Measurements from ENCODE around the gene CELF2.

The CELF2 gene

DNA sequence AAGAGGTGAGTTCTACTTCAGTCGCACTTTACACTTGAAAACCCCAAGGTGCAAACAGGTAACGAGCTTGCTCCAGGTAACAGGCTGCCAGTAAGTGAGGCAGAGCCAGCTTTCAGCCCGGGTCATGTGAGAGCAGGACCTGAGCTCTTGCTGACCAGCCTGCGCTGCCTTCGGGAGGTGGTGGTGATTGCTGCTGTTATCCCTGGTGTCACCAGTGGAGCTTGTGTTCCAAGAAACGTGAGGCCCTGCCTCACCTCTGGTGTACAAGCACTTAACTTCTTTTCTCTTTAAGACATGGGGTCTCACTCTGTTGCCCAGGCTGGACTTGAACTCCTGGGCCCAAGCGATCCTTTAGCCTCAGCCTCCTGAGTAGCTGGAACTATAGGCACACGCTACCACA, 265.0 kb downstream of the CELF2 start:
- H3K36me3 ChIP-seq (ENCODE audit: control insufficient read depth in 1 of 2, insufficient read depth in 2 of 2, low read length in 2 of 2) = peaks cover 9 to 28% of the 10 kb centered on the region in 2 donors
- H3K4me3 ChIP-seq (ENCODE audit: low read depth in 1 of 2, low read length in 2 of 2) = no peak overlapping the region
- H3K9me3 ChIP-seq (ENCODE audit: control insufficient read depth in 1 of 2, low read length in 2 of 2) = no peaks in the 10 kb centered on the region
- H3K4me1 ChIP-seq (ENCODE audit: control insufficient read depth in 1 of 2, insufficient read depth in 2 of 2, low read length in 2 of 2) = no peaks in the 10 kb centered on the region
- H3K27me3 ChIP-seq (ENCODE audit: control insufficient read depth in 1 of 2, insufficient read depth in 2 of 2, low read length in 2 of 2) = no peaks in the 10 kb centered on the region
- no peak overlapping the region for H3K27ac ChIP-seq (ENCODE audit: low read depth, low read length)
- H3K9ac ChIP-seq (ENCODE audit: low read depth in 1 of 2, low read length in 2 of 2) = no peak overlapping the region

DNA sequence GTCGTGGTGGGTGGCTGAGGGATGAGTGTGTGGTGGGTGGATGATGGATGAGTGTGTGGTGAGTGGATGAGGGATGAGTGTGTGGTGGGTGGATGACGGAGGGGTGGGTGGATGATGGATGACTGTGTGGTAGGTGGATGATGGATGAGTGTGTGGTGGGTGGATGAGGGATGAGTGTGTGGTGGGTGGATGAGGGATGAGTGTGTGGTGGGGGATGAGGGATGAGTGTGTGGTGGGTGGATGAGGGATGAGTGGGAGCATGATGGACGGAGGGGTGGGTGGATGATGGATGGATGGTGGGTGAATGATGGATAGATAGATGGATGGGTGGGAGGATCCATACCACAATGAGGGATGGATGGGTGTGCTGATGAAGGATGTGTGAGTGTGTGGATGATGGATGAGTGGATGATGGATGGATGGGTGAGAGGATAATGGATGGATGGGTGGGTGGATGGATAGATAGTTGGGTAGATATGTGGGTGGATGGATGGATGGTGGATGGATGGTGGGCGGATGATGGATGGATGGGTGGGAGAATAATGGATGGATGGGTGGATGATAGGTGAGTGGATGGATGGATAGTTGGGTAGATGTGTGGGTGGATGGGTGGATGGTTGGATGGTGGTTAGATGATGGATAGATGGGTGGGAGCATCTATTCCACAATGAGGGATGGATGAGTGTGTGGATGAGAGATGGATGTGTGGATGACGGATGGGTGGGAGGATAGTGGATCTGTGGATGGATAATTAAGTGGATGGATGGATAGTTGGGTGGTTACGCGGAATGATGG, 266.8 kb downstream of the CELF2 start:
- H3K9ac ChIP-seq (ENCODE audit: low read depth in 1 of 2, low read length in 2 of 2) = no peak overlapping the region
- H3K9me3 ChIP-seq (ENCODE audit: control insufficient read depth in 1 of 2, low read length in 2 of 2) = no peaks in the 10 kb centered on the region
- H3K36me3 ChIP-seq (ENCODE audit: control insufficient read depth in 1 of 2, insufficient read depth in 2 of 2, low read length in 2 of 2) = peaks cover 12 to 32% of the 10 kb centered on the region in 2 donors
- no peaks in the 10 kb centered on the region for H3K27me3 ChIP-seq (ENCODE audit: control insufficient read depth in 1 of 2, insufficient read depth in 2 of 2, low read length in 2 of 2)
- no peak overlapping the region for H3K4me3 ChIP-seq (ENCODE audit: low read depth in 1 of 2, low read length in 2 of 2)
- H3K27ac ChIP-seq (ENCODE audit: low read depth, low read length) = no peak overlapping the region
- H3K4me1 ChIP-seq (ENCODE audit: control insufficient read depth in 1 of 2, insufficient read depth in 2 of 2, low read length in 2 of 2) = no peaks in the 10 kb centered on the region

DNA sequence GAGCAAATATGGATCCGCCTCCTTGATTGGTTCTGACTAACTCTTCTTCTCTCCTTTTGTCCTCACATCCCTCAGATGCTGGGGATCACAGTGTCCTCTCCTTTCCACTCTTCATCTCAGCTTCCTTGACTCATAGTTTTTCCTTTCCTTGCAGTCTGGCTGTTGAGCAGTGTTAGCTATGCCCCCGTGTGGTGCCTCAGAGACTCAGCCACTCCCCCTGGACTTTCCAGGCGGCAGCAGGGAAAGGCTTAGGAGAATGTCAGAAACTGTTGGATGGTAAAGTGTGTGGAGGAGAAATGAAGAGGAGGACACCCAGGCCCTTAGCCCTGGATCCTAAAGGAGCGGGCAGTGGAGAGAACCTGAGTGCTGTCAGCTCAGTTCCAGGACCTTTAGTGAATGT, 267.5 kb downstream of the CELF2 start:
- no peak overlapping the region for H3K4me3 ChIP-seq (ENCODE audit: low read depth in 1 of 2, low read length in 2 of 2)
- H3K27me3 ChIP-seq (ENCODE audit: control insufficient read depth in 1 of 2, insufficient read depth in 2 of 2, low read length in 2 of 2) = no peaks in the 10 kb centered on the region
- H3K36me3 ChIP-seq (ENCODE audit: control insufficient read depth in 1 of 2, insufficient read depth in 2 of 2, low read length in 2 of 2) = peaks cover 16 to 36% of the 10 kb centered on the region in 2 donors
- no peak overlapping the region for H3K9ac ChIP-seq (ENCODE audit: low read depth in 1 of 2, low read length in 2 of 2)
- H3K4me1 ChIP-seq (ENCODE audit: control insufficient read depth in 1 of 2, insufficient read depth in 2 of 2, low read length in 2 of 2) = no peaks in the 10 kb centered on the region
- no peaks in the 10 kb centered on the region for H3K9me3 ChIP-seq (ENCODE audit: control insufficient read depth in 1 of 2, low read length in 2 of 2)
- no peak overlapping the region for H3K27ac ChIP-seq (ENCODE audit: low read depth, low read length)

DNA sequence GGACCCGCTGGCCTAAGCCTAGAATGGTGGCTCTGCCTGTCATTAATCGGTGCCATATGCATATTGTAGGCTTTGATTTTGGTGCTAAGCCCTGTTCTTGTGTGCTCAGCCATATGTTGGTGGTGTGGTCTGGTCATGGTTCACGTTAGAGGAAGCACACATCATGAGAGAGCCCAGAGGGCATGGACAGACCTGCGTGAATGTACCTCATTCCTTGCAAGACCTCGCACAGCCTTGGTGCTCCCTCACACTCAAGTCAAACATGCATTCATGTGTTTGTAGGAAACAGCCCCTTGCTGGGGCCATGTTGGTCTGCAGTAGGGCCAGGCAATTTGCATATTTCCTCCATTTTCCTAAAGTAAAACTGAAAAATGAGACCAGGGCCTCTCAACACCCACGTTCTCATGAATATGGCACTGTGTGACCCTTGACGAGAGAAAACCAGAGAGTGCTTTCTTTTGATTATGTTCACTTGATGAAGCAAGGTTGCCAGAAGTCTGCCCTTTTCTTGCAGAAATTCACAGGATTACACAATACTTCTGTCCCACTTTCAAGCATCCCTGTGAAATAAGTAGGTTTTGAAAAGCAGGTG, 268.7 kb downstream of the CELF2 start:
- Histone ChIP-seq H3K4me3 (ENCODE audit: low read depth in 1 of 2, low read length in 2 of 2) (no peak overlapping the region), H3K36me3 (ENCODE audit: control insufficient read depth in 1 of 2, insufficient read depth in 2 of 2, low read length in 2 of 2) (peaks cover 12 to 29% of the 10 kb centered on the region in 2 donors), H3K27ac (ENCODE audit: low read depth, low read length) (no peak overlapping the region), H3K9ac (ENCODE audit: low read depth in 1 of 2, low read length in 2 of 2) (no peak overlapping the region), H3K27me3 (ENCODE audit: control insufficient read depth in 1 of 2, insufficient read depth in 2 of 2, low read length in 2 of 2) (no peaks in the 10 kb centered on the region), H3K9me3 (ENCODE audit: control insufficient read depth in 1 of 2, low read length in 2 of 2) (no peaks in the 10 kb centered on the region), H3K4me1 (ENCODE audit: control insufficient read depth in 1 of 2, insufficient read depth in 2 of 2, low read length in 2 of 2) (no peaks in the 10 kb centered on the region)

GRCh38 chr10:11288302-11288701, 270.6 kb downstream of the CELF2 start:
- Histone ChIP-seq H3K27me3 (ENCODE audit: control insufficient read depth in 1 of 2, insufficient read depth in 2 of 2, low read length in 2 of 2) (no peaks in the 10 kb centered on the region), H3K36me3 (ENCODE audit: control insufficient read depth in 1 of 2, insufficient read depth in 2 of 2, low read length in 2 of 2) (peaks cover 12 to 34% of the 10 kb centered on the region in 2 donors), H3K27ac (ENCODE audit: low read depth, low read length) (no peak overlapping the region), H3K9me3 (ENCODE audit: control insufficient read depth in 1 of 2, low read length in 2 of 2) (no peaks in the 10 kb centered on the region), H3K4me1 (ENCODE audit: control insufficient read depth in 1 of 2, insufficient read depth in 2 of 2, low read length in 2 of 2) (no peaks in the 10 kb centered on the region), H3K4me3 (ENCODE audit: low read depth in 1 of 2, low read length in 2 of 2) (no peak overlapping the region), H3K9ac (ENCODE audit: low read depth in 1 of 2, low read length in 2 of 2) (no peak overlapping the region)

- H3K4me1 ChIP-seq (ENCODE audit: control insufficient read depth in 1 of 2, insufficient read depth in 2 of 2, low read length in 2 of 2) = no peaks in the 10 kb centered on the region
- H3K27me3 ChIP-seq (ENCODE audit: control insufficient read depth in 1 of 2, insufficient read depth in 2 of 2, low read length in 2 of 2) = no peaks in the 10 kb centered on the region
- H3K9ac ChIP-seq (ENCODE audit: low read depth in 1 of 2, low read length in 2 of 2) = no peak overlapping the region
- no peak overlapping the region for H3K27ac ChIP-seq (ENCODE audit: low read depth, low read length)
- H3K4me3 ChIP-seq (ENCODE audit: low read depth in 1 of 2, low read length in 2 of 2) = no peak overlapping the region
- peaks cover 12 to 36% of the 10 kb centered on the region in 2 donors for H3K36me3 ChIP-seq (ENCODE audit: control insufficient read depth in 1 of 2, insufficient read depth in 2 of 2, low read length in 2 of 2)
- no peaks in the 10 kb centered on the region for H3K9me3 ChIP-seq (ENCODE audit: control insufficient read depth in 1 of 2, low read length in 2 of 2)
Measured at GRCh38 chr10:11290156-11290890, 272.7 kb downstream of the CELF2 start.

DNA sequence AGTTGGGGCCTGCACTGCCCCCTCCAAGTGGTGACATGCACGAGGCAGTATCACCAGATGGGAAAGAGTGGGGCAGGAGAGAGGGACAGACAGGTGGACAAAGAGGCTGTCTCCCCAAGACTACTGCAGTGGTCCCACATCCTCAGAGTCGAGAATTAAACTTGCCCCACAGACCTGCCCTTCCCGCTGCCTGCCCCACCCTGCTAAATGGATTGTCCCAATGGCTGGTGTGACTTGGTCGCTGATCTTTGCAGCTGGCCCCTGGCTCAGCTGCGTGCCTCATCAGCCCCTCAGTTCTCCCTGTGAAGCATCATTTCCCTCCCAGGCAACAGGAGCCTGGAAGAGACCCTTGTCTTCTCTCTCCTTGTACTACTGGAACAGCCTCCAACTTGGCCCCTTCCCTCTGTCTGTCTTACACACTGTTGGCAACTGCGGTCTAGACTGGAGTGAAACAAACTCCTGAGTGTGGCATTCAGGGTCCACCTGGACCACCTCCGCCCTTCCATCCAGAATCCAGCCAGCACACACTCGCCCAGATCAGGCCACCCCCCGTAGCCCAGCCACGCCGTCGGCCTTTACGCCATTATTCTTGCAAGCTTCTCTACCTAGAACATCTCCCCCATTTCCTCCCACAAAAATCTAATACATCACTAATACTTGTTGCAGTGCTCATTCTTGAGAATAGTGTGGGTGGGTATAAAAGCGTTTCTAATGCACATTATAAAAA, 275.1 kb downstream of the CELF2 start:
- no peaks in the 10 kb centered on the region for H3K4me1 ChIP-seq (ENCODE audit: control insufficient read depth in 1 of 2, insufficient read depth in 2 of 2, low read length in 2 of 2)
- H3K4me3 ChIP-seq (ENCODE audit: low read depth in 1 of 2, low read length in 2 of 2) = no peak overlapping the region
- H3K36me3 ChIP-seq (ENCODE audit: control insufficient read depth in 1 of 2, insufficient read depth in 2 of 2, low read length in 2 of 2) = peaks cover 12 to 36% of the 10 kb centered on the region in 2 donors
- H3K9me3 ChIP-seq (ENCODE audit: control insufficient read depth in 1 of 2, low read length in 2 of 2) = no peaks in the 10 kb centered on the region
- H3K27ac ChIP-seq (ENCODE audit: low read depth, low read length) = no peak overlapping the region
- H3K27me3 ChIP-seq (ENCODE audit: control insufficient read depth in 1 of 2, insufficient read depth in 2 of 2, low read length in 2 of 2) = no peaks in the 10 kb centered on the region
- no peak overlapping the region for H3K9ac ChIP-seq (ENCODE audit: low read depth in 1 of 2, low read length in 2 of 2)

GRCh38 chr10:11293332-11293731, 275.7 kb downstream of the CELF2 start:
- H3K9me3 ChIP-seq (ENCODE audit: control insufficient read depth in 1 of 2, low read length in 2 of 2) = no peaks in the 10 kb centered on the region
- peaks cover 12 to 30% of the 10 kb centered on the region in 2 donors for H3K36me3 ChIP-seq (ENCODE audit: control insufficient read depth in 1 of 2, insufficient read depth in 2 of 2, low read length in 2 of 2)
- H3K4me3 ChIP-seq (ENCODE audit: low read depth in 1 of 2, low read length in 2 of 2) = no peak overlapping the region
- H3K27ac ChIP-seq (ENCODE audit: low read depth, low read length) = no peak overlapping the region
- H3K9ac ChIP-seq (ENCODE audit: low read depth in 1 of 2, low read length in 2 of 2) = no peak overlapping the region
- no peaks in the 10 kb centered on the region for H3K27me3 ChIP-seq (ENCODE audit: control insufficient read depth in 1 of 2, insufficient read depth in 2 of 2, low read length in 2 of 2)
- no peaks in the 10 kb centered on the region for H3K4me1 ChIP-seq (ENCODE audit: control insufficient read depth in 1 of 2, insufficient read depth in 2 of 2, low read length in 2 of 2)

DNA sequence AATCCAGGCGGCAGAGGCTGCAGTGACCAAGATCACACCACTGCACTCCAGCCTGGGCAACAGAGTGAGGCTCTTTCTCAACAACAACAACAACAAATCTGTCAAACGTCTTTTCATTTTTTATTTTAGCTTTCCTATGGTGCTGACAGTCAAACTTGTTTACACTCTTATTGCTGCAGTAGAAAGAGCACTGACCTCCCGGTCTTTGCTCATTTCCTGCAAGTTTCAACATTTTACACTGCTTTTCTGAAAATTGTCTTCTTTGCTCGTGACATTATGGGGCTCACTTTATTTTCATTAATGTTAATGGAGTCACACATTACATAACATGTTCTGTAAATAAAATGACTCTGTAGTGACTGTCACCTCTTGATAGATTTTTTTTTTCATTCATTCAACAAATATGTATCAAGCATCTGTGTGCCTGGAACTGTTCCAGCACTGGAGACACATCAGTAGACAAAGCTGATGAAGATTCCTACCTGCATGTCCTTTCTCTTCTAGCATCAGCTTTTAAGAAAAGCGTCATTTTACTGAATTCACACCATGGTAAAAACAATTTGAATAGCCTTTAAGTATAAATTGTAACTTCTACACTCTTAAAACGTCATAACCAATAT, 277.3 kb downstream of the CELF2 start:
- H3K9me3 ChIP-seq (ENCODE audit: control insufficient read depth in 1 of 2, low read length in 2 of 2) = no peaks in the 10 kb centered on the region
- H3K36me3 ChIP-seq (ENCODE audit: control insufficient read depth in 1 of 2, insufficient read depth in 2 of 2, low read length in 2 of 2) = peaks cover 7 to 32% of the 10 kb centered on the region in 2 donors
- no peaks in the 10 kb centered on the region for H3K27me3 ChIP-seq (ENCODE audit: control insufficient read depth in 1 of 2, insufficient read depth in 2 of 2, low read length in 2 of 2)
- no peak overlapping the region for H3K9ac ChIP-seq (ENCODE audit: low read depth in 1 of 2, low read length in 2 of 2)
- H3K27ac ChIP-seq (ENCODE audit: low read depth, low read length) = no peak overlapping the region
- no peaks in the 10 kb centered on the region for H3K4me1 ChIP-seq (ENCODE audit: control insufficient read depth in 1 of 2, insufficient read depth in 2 of 2, low read length in 2 of 2)
- H3K4me3 ChIP-seq (ENCODE audit: low read depth in 1 of 2, low read length in 2 of 2) = no peak overlapping the region
